Measurements from ENCODE around the gene PROM1.

PROM1 gene

GRCh38 chr4:16089156-16089555 lies 5.3 kb upstream of the PROM1 start:
- H2AFZ ChIP-seq (ENCODE audit: low read depth, low read length, severe bottlenecking): no peak overlapping the region
- H4K20me1 ChIP-seq (ENCODE audit: low read depth, low read length): no peaks in the 10 kb centered on the region
- H3K4me2 ChIP-seq (ENCODE audit: low read depth, low read length, poor library complexity, severe bottlenecking): no peak overlapping the region
- no peak for TF ChIP-seq CTCF (IDR thresholded peaks at IDR 0.05; ENCODE audit: insufficient read depth, low read length, poor library complexity, severe bottlenecking)
- TF ChIP-seq EZH2phosphoT487 (conservative IDR thresholded peaks at IDR 0.05; ENCODE audit: low read length): no peak
- no peaks in the 10 kb centered on the region for H3K9me2 ChIP-seq (replicated peaks; ENCODE audit: insufficient read depth, low read length)
- no peak overlapping the region for H3K4me3 ChIP-seq (ENCODE audit: insufficient read depth, low read length, poor library complexity, severe bottlenecking)
- no peaks in the 10 kb centered on the region for H3F3A ChIP-seq (ENCODE audit: insufficient read depth)
- no peaks in the 10 kb centered on the region for H3K36me3 ChIP-seq (ENCODE audit: low read length)
- H3K9ac ChIP-seq (ENCODE audit: low read length): no peak overlapping the region
- H3K9me3 ChIP-seq (ENCODE audit: insufficient read depth, low read length): no peaks in the 10 kb centered on the region
- no peak overlapping the region for H3K27ac ChIP-seq (ENCODE audit: low read depth, low read length)
- no peaks in the 10 kb centered on the region for H3K27me3 ChIP-seq (ENCODE audit: low read length)
- H3K79me2 ChIP-seq (ENCODE audit: insufficient read depth, low read length): no peaks in the 10 kb centered on the region

- Histone ChIP-seq H3K27me3 (ENCODE audit: low read length) (no peaks in the 10 kb centered on the region), H3K9me2 (replicated peaks; ENCODE audit: insufficient read depth, low read length) (no peaks in the 10 kb centered on the region), H3K27ac (ENCODE audit: low read depth, low read length) (no peak overlapping the region), H3K4me3 (ENCODE audit: insufficient read depth, low read length, poor library complexity, severe bottlenecking) (no peak overlapping the region), H4K20me1 (ENCODE audit: low read depth, low read length) (no peaks in the 10 kb centered on the region), H3F3A (ENCODE audit: insufficient read depth) (no peaks in the 10 kb centered on the region), H3K4me2 (ENCODE audit: low read depth, low read length, poor library complexity, severe bottlenecking) (no peak overlapping the region), H3K9me3 (ENCODE audit: insufficient read depth, low read length) (no peaks in the 10 kb centered on the region), H3K9ac (ENCODE audit: low read length) (no peak overlapping the region), H2AFZ (ENCODE audit: low read depth, low read length, severe bottlenecking) (no peak overlapping the region), H3K79me2 (ENCODE audit: insufficient read depth, low read length) (no peaks in the 10 kb centered on the region), H3K36me3 (ENCODE audit: low read length) (no peaks in the 10 kb centered on the region)
- no peak for TF ChIP-seq CTCF (IDR thresholded peaks at IDR 0.05; ENCODE audit: insufficient read depth, low read length, poor library complexity, severe bottlenecking)
- TF ChIP-seq EZH2phosphoT487 (conservative IDR thresholded peaks at IDR 0.05; ENCODE audit: low read length): no peak
Observed at GRCh38 chr4:16088601-16089000, 4.8 kb upstream of the PROM1 start.

- H3F3A ChIP-seq (ENCODE audit: insufficient read depth): no peaks in the 10 kb centered on the region
- H3K9ac ChIP-seq (ENCODE audit: low read length): no peak overlapping the region
- no peaks in the 10 kb centered on the region for H4K20me1 ChIP-seq (ENCODE audit: low read depth, low read length)
- TF ChIP-seq CTCF (IDR thresholded peaks at IDR 0.05; ENCODE audit: insufficient read depth, low read length, poor library complexity, severe bottlenecking): no peak
- no peak for TF ChIP-seq EZH2phosphoT487 (conservative IDR thresholded peaks at IDR 0.05; ENCODE audit: low read length)
- no peaks in the 10 kb centered on the region for H3K9me2 ChIP-seq (replicated peaks; ENCODE audit: insufficient read depth, low read length)
- H3K4me3 ChIP-seq (ENCODE audit: insufficient read depth, low read length, poor library complexity, severe bottlenecking): no peak overlapping the region
- H2AFZ ChIP-seq (ENCODE audit: low read depth, low read length, severe bottlenecking): no peak overlapping the region
- H3K27me3 ChIP-seq (ENCODE audit: low read length): no peaks in the 10 kb centered on the region
- no peak overlapping the region for H3K27ac ChIP-seq (ENCODE audit: low read depth, low read length)
- no peaks in the 10 kb centered on the region for H3K79me2 ChIP-seq (ENCODE audit: insufficient read depth, low read length)
- H3K36me3 ChIP-seq (ENCODE audit: low read length): no peaks in the 10 kb centered on the region
- no peak overlapping the region for H3K4me2 ChIP-seq (ENCODE audit: low read depth, low read length, poor library complexity, severe bottlenecking)
- no peaks in the 10 kb centered on the region for H3K9me3 ChIP-seq (ENCODE audit: insufficient read depth, low read length)
Observed at GRCh38 chr4:16085822-16086221, 2.0 kb upstream of the PROM1 start.
